Raji (cell line): ENCODE measurements around the gene FXYD3.

ENCODE experiments used
- POLR2A ChIP-seq: IDR thresholded peaks from 2 replicates; pipeline ENCODE4 v1.6.1; 2011; ENCODE audit warnings: low read depth, low read length, control low read depth; ENCODE audit not compliant: insufficient read depth

FXYD3 gene

DNA sequence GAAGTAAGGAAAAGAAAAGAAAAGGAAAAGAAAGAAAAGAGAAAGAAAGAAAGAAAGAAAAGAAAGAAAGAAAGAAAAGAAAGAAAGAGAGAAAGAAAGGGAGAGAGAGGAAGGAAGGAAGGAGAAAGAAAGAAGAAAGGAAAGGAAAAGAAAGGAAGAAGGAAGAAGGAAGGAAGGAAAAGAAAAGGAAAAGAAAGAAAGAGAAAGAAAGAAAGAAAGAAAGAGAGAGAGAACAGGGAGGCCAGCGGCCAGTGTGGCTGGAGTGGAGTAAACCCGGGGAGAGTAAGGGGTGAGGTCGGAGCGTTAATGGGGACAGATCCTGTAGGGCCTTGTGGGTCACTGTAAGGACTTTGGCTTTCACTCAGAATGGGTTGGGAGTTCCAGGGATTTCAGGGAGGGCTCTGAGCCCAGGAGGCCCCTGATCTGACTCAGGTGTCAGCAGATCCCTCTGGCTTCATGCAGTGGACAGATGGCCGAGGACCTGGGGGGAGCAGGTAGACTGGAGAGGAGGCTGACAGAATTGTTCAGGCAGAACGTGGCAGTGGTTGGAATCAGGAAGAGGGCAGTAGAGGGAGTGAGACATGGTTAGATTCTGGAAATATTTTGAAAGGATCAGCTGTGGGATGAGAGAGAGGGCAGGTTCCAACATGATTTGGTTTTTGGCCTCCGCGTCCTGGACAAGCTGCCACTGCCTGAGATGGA is 19.8 kb upstream of the FXYD3 start:
- TF ChIP-seq POLR2A: no peak

DNA sequence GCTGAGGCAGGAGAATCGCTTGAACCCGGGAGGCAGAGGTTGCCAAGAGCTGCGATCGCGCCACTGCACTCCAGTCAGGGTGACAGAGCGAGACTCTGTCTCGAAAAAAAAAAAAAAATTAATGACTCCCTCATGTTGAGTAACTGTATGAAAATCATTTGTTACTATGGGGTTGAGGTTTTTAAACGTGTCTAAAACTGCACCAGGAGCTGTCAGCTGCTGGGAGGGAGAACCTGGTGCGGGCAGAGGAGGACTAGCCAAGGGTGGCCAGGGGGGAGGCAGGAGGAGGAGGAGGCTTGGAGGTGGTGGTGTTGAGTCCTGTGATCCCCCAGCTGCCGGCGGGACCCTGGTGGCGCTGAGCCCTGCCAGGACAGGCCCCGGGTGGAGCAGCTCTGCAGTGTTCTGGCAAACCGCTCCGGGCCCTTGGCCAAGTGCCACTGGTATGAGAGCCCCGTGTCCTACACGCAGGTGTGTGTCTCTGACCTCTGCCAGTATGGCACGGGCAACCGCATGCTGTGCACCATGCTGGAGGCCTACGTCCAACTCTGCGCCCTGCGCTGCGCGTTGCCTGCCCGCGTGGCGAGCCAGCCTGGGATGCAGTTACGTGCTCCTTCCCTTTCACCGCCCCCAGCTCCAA is 17.1 kb upstream of the FXYD3 start:
- TF ChIP-seq POLR2A: no peak

DNA sequence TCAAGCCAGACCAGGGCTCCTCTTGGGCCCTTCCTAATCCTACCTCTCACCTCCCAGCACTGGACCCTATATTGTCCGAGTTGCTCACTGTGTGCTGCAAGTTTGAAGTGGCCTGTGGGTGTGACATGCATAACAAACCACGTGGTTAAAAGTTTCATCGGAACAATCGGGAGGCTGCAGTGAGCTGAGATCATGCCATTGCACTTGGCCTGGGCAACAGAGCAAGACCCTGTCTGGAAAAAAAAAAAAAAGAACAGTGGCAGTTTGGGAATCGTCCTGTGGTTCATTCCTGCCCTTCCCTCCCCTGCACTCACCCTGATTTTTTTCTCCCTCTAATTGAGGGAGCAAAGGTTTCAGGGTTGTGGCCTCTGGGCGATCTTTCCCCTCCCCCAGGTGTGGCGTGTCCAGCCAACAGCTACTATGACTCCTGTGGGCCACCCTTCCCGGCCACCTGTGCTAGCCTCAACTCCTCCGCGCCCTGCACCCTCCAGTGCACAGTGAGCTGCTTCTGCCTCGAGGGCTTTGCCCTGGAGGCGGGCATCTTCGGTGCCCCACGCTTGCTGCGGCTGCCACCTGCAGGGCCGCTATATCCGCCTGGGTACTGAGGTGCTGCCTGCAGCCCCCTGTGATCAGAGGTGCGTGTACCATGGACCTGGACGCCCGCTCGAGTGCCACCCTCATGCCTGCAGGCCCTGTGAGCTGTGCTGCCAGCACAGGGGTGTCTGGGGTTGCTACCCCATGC is 16.3 kb upstream of the FXYD3 start:
- no peak for TF ChIP-seq POLR2A

DNA sequence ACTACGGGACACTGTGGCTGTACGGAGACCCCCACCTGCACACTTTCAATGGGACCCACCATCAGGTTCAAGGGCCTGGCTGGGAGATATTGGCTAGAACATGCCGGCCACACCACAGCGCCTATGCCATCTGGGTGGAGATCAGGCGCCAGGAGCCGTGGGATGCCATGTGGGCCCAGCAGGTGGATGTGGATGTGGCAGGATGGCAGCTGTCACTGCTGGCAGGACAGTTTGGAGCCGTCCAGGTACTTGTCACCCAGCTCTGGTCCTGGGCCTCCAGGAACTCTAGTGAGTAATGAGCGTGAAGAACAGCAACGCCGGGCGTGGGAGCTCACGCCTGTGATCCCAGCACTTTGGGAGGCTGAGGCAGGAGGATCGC is 15.7 kb upstream of the FXYD3 start:
- TF ChIP-seq POLR2A: no peak

DNA sequence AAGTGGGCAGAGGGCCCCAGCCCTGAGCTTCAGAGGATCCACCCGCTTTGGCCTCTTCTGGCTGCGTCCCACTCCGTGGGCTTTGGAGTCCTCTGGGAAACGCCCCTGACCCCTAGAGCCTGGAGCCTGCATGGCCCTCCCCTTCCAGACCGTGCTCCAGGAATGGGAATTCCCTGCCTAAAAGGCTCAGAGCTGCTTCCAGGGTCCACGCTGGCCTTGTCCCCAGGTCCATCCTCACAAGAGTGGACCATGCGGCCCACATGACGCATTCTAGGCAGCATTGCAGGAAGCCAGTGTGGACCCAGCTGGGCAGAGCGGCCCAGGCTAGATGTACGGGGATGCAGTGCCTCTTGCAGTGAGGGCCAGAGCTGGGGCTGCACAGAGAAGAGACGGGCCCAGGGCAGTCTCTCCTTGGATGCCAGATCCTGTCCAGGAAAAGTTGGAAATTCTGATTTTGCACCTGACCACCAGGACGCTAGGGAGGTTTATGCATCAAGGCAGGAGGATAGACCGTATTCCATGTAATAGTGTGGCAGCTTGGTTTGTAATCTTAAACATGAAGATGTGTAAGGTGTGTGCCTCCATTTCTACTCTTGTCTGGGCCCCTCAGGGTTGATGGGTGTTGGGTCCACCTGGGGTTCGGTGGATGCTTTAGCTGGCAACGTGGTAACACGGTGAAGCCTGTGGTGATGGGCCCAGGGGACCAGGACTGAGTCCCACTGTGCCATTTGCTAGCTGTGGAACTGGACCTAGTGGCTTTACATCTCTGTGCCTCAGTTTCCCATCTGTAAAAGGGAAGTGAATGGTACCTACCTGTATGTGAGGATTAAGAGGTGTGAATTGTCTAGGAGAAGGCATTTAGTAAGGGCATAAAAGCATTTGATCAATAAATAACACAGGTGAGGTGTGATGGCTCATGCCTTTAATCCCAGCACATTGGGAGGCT is 14.8 kb upstream of the FXYD3 start:
- no peak for TF ChIP-seq POLR2A

GRCh38 chr19:35104361-35104760 is 11.3 kb upstream of the FXYD3 start:
- TF ChIP-seq POLR2A: no peak

- no peak for TF ChIP-seq POLR2A
Measured at GRCh38 chr19:35105047-35105410, 10.6 kb upstream of the FXYD3 start.

GRCh38 chr19:35105411-35106290 is 10.0 kb upstream of the FXYD3 start:
- TF ChIP-seq POLR2A: no peak

DNA sequence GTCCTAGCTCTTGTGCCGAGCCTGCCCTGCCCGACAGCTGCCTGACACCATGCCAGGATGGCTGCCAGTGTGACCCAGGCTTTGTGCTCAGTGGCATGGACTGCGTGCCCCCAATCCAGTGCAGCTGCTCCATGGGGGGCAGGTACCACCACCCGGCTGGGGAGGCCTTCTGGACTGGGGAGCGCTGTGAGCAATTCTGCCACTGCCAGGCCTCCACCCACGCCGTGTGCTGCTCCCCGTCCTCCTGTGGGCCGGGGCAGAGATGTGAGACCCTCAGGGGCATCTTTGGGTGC is 9.4 kb upstream of the FXYD3 start:
- no peak for TF ChIP-seq POLR2A

- TF ChIP-seq POLR2A: no peak
Measured at GRCh38 chr19:35106898-35107541, 8.6 kb upstream of the FXYD3 start.

- TF ChIP-seq POLR2A: no peak
Measured at GRCh38 chr19:35107545-35107944, 8.1 kb upstream of the FXYD3 start.

DNA sequence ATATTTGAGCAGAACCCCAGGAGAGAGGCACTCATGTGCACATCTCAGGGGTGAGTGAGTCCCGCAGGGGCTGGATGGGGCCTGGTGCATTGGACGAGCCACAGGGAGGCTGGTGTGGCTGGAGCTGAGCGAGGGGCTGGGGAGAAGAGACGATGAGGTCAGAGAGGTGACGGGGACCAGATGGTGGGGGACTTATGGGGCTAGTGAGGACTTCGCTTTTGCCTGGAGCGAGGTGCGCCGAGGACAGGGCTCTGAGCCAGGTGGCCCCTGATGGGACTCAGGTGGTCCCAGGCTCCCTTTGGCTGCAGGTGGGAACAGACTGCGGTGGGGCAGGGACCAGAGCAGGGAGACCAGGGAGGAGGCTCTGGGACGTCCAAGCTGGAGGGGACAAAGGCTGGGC is 6.9 kb upstream of the FXYD3 start:
- TF ChIP-seq POLR2A: no peak

- no peak for TF ChIP-seq POLR2A
Measured at GRCh38 chr19:35109395-35110112, 6.1 kb upstream of the FXYD3 start.
